HG03565 (cell line): ENCODE measurements around the gene CPE.

Experiments
- ATAC-seq: cut with Tn5 transposase; IDR thresholded peaks from one replicate; pipeline ENCODE4 v1.9.1; 2021; ENCODE audit warnings: mild to moderate bottlenecking, moderate library complexity; ENCODE audit not compliant: unreplicated experiment

CPE gene

DNA sequence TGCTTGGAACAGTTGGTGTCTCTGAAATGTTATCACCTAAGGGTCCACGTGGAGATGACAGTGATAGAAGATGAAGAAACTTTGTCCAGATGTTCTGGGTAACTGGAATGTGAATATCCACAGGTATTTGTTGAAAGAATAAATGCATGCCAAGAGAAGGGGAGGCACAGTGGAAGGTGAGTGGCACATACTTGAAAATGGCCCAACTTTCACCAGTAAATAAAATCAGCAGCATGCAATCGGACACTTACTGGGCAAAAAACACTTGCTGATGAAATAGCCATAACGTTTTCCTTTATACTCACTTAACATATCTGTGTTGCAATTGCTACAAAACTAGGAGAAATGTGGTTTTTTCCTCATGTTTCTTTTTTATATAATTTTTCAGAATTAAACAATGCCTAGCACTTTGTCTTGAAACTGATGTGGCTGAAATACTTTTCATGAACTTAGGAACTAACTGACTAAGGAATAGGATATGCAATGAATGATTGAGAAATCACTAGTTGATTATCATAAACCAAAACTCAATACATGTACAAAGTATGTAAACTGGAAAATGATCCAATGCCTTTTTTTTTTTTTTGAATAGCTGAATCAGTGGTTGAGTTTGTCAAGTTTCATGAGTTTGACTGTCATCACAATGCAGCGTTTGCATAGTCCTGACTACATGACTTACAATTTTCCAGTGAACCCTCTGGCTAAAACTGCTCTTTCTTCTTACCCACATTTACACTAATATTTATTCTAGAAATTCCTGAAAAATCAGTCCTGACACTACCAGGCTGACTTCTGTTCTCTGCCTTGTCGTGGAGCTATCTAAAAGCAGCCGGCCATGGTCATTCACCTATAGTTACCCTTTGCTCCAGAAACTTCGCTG is 127.4 kb downstream of the CPE start:
- no peak for ATAC-seq

DNA sequence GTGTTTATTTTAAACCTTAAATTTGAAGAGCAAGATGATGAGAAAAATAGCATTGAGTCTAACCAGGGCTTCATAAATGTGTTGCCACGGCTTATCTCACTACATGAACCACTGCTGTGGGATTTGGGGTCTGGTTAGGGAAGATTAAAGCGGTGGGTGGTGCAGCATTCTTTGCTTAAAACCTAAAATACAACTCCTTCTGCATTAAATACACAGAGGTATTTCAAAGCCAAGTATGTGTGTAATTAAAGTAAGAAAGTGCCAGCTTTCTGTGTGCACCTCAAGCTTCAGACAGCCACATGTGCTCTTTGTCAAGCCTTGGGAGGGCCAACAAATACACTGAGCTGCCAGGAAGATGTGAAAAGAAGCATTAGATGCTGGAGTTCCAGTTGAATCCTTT is 128.0 kb downstream of the CPE start:
- no peak for ATAC-seq

DNA sequence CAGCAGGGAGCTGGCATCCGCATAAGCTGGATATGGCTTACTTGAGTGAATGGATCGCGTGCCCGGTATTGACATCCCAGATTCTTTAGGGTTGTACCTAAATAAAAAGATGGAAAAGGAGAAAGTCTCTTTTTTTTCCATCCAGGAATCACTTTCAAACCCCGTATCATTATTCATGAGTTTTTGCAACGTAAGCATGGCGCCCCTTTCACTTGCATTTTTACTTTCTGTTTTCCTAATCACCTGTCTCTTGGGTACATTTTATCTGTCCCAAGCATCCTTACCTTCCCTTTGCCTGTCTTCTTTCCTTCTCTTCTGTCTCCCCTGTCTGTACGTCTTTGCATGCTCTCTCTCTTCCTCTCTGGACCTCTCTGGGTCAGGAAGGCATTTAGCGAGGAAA is 128.6 kb downstream of the CPE start:
- no peak for ATAC-seq

DNA sequence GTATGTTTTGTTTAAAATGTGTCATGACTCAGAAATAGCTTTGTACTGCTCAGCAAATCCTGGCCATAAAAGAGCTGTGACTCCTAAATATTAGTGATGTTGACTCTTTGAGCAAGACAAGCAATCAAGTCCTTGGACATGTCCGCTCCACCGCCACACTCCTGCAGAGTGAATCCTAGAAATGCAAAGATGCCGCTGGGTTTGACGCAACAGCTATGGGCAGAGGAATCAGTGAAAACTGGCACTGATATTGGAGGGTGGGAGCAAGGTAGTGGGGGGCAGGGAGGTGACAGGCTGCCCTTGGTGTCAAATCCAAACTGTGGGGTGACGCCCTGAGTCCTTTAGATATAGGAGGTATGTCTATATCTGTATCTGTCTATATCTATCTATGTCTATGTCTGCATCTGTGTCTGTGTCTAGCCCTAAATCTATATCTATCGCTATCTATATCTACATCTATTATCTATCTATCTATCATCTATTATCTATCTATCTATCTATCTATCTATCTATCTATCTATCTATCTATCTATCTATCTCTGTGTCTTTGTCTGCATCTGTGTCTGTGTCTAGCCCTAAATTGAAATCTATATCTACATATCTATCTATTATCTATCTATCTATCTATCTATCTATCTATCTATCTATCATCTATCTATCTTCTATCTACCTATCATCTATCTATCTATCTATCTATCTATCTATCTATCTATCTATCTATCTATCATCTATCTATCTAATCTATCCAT is 129.7 kb downstream of the CPE start:
- ATAC-seq = no peak

DNA sequence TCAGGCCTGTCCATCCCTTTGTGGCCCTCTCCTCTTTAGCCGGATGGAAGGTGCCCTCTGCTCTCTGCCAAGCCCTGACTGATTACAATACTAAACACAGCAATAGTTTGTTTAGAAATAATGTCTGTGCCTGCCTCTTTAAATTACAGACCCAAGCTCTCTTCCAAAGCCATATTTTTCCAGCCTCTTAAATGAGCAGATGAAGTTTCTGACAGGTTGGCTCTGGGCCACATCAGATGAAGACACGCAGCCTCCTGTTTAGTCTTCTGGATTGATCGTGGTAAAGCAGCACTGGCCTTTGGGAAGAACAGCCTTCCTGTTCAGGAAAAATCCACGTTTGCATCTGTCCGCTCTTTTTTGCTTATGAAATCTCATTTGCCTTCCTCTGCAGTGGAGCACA is 133.6 kb downstream of the CPE start:
- no peak for ATAC-seq

DNA sequence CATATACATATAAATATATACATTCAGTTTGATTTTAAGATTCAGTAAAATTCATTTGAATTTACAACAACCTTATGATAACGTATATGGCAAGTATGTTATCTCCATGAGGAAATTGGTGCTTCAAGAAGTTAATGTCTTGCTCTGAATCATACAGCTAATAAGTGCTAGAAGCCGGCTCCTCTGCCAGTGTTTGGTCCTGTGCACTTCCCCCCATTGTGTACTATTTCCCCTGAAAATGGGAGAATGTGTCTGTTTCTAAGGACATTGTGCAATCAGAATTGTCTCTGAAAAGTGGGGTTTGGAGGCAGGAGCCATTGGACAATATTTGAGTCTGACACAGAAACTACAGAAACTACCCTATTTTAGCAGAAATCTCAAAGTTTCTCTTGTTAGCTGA is 135.9 kb downstream of the CPE start:
- ATAC-seq = no peak

DNA sequence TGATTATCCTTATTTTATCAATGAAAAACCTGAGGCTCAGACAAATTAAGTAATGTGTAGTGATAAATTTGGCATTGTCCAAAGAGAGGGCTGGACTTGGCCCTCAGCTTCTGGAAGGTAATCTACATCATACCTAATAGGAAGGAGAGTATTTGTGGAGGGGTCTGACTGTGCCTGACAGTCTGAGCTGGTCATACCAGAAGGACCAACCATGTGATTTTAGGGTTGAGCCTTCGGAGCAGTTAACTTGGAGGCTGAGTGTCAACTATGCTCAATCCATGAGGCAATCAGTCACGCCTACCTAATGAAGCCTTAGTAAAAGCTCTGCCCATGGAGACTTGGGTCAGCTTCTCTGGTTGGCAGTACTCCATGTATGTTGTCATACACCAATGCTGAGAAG is 136.4 kb downstream of the CPE start:
- ATAC-seq = no peak

DNA sequence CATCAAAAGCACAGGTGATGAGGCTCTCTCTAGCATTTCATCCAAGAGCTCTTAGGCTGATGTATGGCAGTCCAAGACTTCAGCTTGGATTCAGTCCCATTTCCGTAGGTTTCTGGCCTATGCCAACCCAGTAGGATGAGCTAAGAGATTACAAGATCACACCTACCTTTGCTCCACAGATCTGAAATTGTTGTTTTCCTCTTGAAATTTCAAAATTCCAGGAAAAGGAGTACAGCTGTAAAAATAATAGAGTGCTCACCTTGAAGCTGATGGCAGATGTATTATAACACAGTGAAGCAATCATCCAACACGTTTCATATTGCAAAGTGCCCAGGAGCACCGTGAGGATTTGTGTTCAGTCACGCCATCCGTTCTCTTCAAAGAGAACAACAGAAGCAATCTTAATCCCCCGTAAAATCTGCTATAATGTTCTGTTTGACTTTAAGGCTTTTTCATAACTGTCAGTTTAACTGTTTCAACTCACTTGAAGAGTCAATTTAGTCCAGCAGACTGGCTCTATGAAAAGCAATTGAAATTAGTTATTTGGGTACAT is 137.5 kb downstream of the CPE start:
- ATAC-seq = no peak

DNA sequence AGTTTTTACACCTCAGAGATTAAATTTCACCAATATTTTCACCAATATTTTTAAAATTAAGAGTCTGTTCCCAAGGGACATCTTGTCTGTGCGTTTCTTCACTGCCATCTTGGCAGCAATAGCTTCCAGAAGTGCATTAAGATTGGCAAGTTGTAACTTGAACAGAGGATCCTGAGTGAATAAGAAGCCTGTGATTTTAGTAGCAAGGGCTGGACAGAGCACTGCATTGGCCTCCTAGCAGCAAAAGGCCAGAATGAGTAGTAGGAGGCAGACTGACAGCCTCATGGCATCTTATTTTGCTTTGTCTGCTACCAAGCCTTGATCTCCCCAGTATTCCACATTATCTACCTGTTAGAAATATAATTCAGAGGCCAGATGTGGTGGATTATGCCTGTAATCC is 138.4 kb downstream of the CPE start:
- no peak for ATAC-seq

DNA sequence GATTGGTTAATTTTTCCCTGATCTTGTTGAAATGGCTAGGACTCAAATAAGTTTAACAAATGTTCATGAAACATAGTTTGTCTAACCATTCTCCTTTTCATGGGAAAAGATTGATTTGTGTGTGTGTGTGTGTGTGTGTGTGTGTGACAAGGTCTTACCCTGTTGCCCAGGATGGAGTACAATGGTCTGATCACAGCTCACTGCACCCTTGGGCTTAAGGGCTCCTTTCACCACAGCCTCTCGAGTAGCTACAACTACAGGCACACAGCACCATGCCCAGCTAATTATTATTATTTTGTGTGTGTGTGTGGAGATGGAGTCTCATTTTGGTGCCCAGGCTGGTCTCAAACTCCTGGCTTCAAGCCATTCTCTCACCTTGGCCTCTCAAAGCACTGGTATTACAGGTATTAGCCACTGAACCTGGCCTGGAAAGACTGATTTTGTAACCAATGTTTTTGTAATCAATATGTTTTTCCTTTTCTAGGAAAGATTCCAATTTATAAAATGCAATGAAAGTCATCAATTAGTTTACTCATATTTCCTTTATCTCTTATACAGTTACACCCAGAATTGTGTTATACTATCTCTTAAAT is 139.3 kb downstream of the CPE start:
- no peak for ATAC-seq

DNA sequence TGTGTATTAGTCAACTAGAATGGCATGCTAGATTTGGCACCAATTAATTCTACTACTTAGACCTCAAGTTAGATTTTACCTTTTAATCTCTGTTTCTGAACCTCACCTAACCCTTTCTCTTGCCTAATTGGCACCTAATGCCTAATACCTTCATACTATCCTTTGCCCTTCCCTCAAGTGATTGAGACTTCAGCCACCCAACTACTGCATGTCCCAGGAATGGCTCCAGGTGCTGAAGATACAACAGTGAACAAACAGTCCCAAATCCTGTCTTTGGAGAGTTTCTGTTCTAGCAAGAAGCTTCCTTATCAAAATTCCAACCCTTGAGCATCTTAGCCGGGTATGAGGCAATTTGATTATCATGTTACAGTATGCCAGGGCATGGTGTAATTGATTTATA is 139.9 kb downstream of the CPE start:
- ATAC-seq = no peak

DNA sequence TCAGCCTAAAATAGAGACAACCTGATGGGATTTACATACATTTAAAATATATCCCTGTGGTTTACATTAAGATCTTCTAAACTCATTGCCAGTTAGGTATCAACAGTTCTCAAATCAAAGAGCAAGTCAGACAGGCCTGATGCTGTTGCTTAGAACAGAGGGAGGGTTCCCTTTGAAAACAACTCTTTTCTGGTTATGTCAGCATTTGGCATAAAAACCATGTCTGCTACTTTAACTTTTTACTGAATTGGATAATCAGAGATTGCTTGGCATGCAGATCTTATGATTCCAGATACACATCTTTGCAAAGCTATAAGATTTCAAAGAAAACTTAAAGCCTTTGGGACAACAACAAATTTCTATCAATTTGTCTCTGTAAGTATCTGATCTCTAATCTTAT is 140.8 kb downstream of the CPE start:
- ATAC-seq = no peak

DNA sequence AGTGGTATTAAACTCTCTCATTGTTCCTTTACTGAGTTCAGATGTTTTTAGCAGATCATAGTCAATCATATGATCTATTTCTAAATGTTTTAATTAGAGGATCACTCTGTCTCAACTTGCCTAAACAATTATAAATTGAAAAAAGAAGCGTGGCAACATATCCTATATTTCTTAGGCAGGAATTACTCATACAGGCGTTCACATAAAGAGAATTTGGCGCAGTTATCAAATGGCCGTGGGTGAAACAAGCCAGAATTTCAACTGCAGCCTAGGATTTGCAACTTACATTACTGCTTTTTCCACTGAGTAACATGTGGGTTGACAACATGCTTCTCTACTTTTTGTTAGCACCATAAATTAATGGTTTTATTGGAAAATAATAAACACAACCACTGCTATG is 141.3 kb downstream of the CPE start:
- ATAC-seq = no peak

DNA sequence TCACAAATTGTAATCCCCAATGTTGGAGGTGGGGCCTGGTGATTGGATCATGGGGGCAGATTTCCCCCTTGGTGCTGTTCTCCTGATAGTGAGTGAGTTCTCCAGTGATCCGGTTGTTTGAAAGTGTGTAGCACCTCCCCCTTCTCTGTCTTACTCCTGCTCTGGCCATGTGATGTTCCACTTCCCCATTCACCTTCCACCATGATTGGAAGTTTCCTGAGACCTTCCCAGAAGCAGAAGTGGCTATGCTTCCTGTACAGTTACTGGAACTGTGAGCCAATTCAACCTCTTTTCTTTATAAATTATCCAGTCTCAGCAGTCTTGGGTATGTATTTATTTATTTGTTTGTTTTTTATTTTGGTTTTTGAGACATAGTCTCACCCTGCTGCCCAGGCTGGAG is 143.2 kb downstream of the CPE start:
- ATAC-seq = no peak

DNA sequence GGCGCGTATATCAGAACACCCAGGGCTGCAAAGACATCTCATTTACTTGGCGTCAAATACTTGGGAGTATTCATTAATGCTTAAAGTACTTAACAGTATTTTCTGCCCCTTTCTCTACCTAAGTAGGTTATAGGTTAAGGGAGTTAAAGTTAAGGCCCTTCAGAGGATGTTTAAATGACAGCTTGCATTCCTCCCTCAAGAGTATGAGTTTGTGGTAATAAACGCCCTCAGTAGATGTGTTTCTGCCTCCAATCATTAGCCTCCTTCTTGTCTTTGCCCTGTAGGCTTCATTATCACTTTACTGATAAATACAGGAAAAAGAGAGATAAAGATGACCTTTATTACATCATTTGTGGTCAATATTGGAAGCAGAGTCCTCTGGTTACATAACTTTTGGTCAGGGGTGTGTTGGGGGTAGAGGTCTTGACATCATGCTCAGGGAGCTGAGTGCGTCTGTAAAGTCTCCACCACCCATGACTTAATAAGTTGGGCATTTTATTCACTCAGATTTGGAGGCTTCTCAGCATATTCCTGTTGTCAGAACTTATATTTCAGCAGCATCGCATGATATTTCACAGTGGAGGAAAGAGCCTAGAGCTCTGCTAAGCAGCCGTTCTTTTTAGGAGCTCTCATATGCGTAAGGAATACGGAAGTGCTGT is 145.9 kb downstream of the CPE start:
- no peak for ATAC-seq

DNA sequence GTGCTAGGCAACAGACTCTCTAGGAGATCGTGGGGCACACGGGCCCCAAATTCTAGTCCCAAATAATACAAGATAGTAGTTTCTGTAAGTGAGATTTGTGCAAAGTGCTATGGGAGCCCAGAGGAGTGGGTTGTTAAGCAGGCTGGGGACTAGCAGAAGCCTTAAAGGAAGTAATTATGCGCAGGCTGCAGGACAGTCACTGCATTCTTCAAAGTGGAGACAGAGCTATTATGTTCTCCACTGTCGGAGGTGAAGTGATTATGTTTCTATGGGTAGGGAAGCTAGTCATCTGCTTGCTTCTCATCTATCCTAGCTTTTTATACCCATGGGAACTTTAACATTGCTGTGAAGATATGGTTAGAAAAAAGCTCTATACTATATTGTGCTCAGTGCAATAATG is 154.2 kb downstream of the CPE start:
- ATAC-seq = no peak

DNA sequence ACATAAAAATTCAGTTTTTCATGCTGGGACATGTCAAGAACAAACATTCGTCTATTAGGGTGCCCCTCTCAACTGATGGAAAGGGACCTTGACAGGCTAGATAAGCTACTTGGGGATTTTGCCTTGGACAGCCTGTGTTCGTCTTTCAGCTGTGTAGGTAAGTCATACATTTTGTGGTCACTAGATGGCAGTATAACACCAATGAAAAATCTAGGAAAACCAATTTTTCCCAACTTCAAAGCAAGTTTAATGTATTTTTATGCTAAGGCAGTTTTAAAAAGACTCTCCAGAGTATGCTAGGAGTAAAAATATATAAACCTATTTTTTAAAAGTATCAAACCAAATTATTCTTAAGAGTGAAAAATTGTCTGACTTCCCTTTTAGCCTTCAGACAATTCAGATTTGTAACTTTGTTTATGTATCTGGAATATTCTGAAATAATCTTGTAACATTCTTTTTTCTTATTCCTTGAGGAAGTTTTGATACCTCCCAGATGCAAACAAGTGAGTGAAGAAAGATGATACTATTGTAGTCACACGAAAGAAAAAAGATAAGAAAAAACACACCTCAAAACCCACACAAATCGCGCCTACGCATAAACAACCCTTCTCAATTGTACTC is 158.3 kb downstream of the CPE start:
- peak; percentile 52 for ATAC-seq

DNA sequence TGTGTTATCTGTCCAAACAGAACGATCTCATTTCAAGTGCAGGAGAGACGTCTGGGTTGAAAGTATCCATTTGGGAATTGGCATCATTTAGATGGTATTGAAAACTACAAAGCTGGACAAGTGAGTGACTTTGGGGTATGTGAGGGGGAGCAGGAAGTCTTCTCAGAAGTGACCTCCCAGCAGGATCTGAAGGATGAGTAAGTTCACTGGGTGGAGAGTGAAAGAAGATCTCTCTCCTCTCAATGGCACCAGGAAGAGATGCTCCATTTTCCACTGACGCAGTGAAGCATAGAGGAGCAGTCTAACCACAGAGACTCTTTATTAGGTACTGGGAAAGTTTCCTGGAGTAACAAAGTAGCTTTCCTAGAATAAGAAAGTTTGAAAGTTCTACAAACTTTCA is 161.0 kb downstream of the CPE start:
- no peak for ATAC-seq

DNA sequence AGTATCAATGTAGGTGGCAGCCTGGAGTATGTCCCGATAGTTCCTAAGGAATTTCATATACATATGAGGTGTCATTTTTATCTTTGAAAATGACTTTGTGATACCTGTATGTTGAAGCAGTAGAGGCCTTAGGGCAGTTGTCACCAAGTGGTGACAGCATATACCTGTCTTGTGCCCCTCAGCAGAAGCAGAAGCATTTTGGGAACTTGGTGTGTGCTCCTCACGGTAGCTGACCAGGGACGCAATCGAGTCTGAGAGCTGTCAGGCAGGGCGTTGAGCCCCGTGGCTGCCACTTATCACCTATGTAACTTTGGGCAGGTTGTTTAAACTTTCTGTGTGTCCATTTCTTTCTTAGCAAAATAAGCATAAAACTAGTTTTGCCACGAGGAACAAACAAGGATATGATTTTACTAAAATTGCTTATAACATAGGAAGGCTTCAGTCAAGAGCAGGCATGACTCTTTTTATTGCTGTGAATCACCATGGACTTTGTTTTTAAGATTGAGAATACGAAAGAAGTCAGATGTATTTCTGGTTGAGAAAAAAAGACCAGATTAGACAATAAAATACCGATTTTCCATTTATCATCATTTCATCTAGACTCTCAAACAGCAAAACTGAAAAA is 161.5 kb downstream of the CPE start:
- ATAC-seq = no peak

DNA sequence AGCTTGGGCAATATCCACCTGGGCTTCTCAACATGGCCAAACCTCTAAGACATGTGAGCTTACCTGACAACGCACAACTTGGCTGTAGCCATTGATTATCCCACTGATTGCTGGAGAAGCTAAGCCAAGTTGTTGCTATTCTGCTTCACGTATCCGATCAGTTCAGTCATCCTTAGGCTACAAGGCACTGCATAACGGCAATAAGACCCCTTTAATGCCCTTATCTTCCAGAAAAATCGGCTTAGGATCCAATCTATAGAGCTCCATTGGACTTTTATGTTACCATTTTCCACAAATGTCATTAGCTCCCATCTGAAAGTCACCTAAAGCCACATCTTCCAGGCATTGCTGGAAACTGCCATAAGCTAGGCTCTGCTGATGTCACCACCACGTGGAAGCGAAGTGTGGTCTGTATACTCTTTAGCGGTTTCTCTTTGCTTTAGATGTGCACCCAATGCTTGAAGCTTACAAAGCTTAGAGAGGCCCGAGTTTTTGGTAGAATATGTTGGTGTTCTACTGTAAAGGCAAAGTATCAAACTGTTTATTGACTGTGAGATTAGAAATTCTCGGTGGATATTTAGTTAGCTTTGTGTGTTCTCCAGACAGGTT is 163.1 kb downstream of the CPE start:
- no peak for ATAC-seq
